IMR-90 (cell line): Measurements from ENCODE around the gene PRKCSH.
"Not testable (repeated sequence)": the region's sequence is repeated elsewhere in the genome, so short reads cannot be mapped to it uniquely, and the experiment has no call there.

Experiments used
- POLR2A ChIP-seq: IDR thresholded peaks from 2 replicates; pipeline ENCODE4 v1.6.1; 2012; ENCODE audit warnings: mild to moderate bottlenecking, low read depth, low read length
- TF ChIP-seq, protein P1 (sequence below): conservative IDR thresholded peaks from 2 replicates; pipeline ENCODE4 v1.5.1; 2012; ENCODE audit warnings: mild to moderate bottlenecking, low read depth, low read length, improper control_type of control experiment

GRCh38 chr19:11458912-11459311 is 23.5 kb downstream of the PRKCSH start:
- TF ChIP-seq, protein P1, sequence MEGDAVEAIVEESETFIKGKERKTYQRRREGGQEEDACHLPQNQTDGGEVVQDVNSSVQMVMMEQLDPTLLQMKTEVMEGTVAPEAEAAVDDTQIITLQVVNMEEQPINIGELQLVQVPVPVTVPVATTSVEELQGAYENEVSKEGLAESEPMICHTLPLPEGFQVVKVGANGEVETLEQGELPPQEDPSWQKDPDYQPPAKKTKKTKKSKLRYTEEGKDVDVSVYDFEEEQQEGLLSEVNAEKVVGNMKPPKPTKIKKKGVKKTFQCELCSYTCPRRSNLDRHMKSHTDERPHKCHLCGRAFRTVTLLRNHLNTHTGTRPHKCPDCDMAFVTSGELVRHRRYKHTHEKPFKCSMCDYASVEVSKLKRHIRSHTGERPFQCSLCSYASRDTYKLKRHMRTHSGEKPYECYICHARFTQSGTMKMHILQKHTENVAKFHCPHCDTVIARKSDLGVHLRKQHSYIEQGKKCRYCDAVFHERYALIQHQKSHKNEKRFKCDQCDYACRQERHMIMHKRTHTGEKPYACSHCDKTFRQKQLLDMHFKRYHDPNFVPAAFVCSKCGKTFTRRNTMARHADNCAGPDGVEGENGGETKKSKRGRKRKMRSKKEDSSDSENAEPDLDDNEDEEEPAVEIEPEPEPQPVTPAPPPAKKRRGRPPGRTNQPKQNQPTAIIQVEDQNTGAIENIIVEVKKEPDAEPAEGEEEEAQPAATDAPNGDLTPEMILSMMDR, result not testable (repeated sequence)
- TF ChIP-seq POLR2A, result not testable (repeated sequence)
